ENCODE data around the gene RAB3IP. TPM values are rescaled to one million over a fixed set of nuclear protein-coding genes. Genes with fewer than 3 reads are reported as not detected.
"Not testable (repeated sequence)": the region's sequence is repeated elsewhere in the genome, so short reads cannot be mapped to it uniquely, and the experiment has no call there.

The RAB3IP gene
- total and polyA plus RNA-seq, 7 experiments from 2014 or later, result 23.5 to 34.0 (median 25.8) TPM

GRCh38 chr12:69853176-69853961 is 114.7 kb downstream of the RAB3IP start:
- H3K9me3 Mint-ChIP-seq, result peaks cover 0 to 32% (median 12%) of the 10 kb centered on the region in 11 donors
- intact Hi-C loops (cut with micrococcal nuclease); ATAC-seq: not testable (repeated sequence)

GRCh38 chr12:69866698-69867097 is 128.0 kb downstream of the RAB3IP start:
- H3K4me3 ChIP-seq (ENCODE audit: low read length), result no peak overlapping the region
- H3K4me3 Mint-ChIP-seq, result no peak overlapping the region
- H3K27ac ChIP-seq (ENCODE audit: low read depth, low read length), result no peak overlapping the region
- H3K36me3 ChIP-seq (ENCODE audit: control insufficient read depth in 2 of 3, insufficient read depth in 3 of 3, low read length in 3 of 3), result no peaks in the 10 kb centered on the region
- CTCF ChIA-PET, result no interaction called here
- H3K4me1 Mint-ChIP-seq, result no peaks in the 10 kb centered on the region
- no peaks in the 10 kb centered on the region for H3K36me3 Mint-ChIP-seq
- no peak overlapping the region for H3K27ac Mint-ChIP-seq
- intact Hi-C loops (cut with micrococcal nuclease), result no loop called here
- peaks cover 0 to 56% (median 35%) of the 10 kb centered on the region in 5 donors for H3K27me3 Mint-ChIP-seq
- H3K9me3 Mint-ChIP-seq, result peaks cover 0 to 4% (median 0%) of the 10 kb centered on the region in 11 donors
- DNase-seq (no peak), ATAC-seq (no peak)
- POLR2A ChIA-PET, result no interaction called here
- H3K9me3 ChIP-seq (ENCODE audit: control insufficient read depth in 2 of 3, low read length in 3 of 3), result no peaks in the 10 kb centered on the region
- no peaks in the 10 kb centered on the region for H3K27me3 ChIP-seq (ENCODE audit: control insufficient read depth in 2 of 2, insufficient read depth in 2 of 2, low read length in 2 of 2)
- H3K4me1 ChIP-seq (ENCODE audit: control insufficient read depth in 2 of 2, insufficient read depth in 2 of 2, low read length in 2 of 2), result no peaks in the 10 kb centered on the region

More at GRCh38 chr12:69853176-69853961, 114.7 kb downstream of the RAB3IP start:
- H3K4me1 ChIP-seq (ENCODE audit: control insufficient read depth in 2 of 2, insufficient read depth in 2 of 2, low read length in 2 of 2); DNase-seq; H3K4me1 Mint-ChIP-seq; H3K36me3 ChIP-seq (ENCODE audit: control insufficient read depth in 2 of 3, insufficient read depth in 3 of 3, low read length in 3 of 3); H3K36me3 Mint-ChIP-seq; H3K27ac ChIP-seq (ENCODE audit: low read depth, low read length); H3K4me3 ChIP-seq (ENCODE audit: low read length); H3K9me3 ChIP-seq (ENCODE audit: control insufficient read depth in 2 of 3, low read length in 3 of 3); POLR2A ChIA-PET; CTCF ChIA-PET; H3K4me3 Mint-ChIP-seq; H3K27me3 ChIP-seq (ENCODE audit: control insufficient read depth in 2 of 2, insufficient read depth in 2 of 2, low read length in 2 of 2); H3K27ac Mint-ChIP-seq: not testable (repeated sequence)
- peaks cover 2 to 23% (median 6%) of the 10 kb centered on the region in 5 donors for H3K27me3 Mint-ChIP-seq

GRCh38 chr12:69868695-69869094 is 130.0 kb downstream of the RAB3IP start:
- H3K27ac Mint-ChIP-seq, result no peak overlapping the region
- ATAC-seq, result no peak
- Histone ChIP-seq H3K4me3 (ENCODE audit: low read length) (no peak overlapping the region), H3K27ac (ENCODE audit: low read depth, low read length) (no peak overlapping the region), H3K36me3 (ENCODE audit: control insufficient read depth in 2 of 3, insufficient read depth in 3 of 3, low read length in 3 of 3) (no peaks in the 10 kb centered on the region), H3K27me3 (ENCODE audit: control insufficient read depth in 2 of 2, insufficient read depth in 2 of 2, low read length in 2 of 2) (no peaks in the 10 kb centered on the region), H3K4me1 (ENCODE audit: control insufficient read depth in 2 of 2, insufficient read depth in 2 of 2, low read length in 2 of 2) (no peaks in the 10 kb centered on the region), H3K9me3 (ENCODE audit: control insufficient read depth in 2 of 3, low read length in 3 of 3) (no peaks in the 10 kb centered on the region)
- peaks cover 0 to 2% (median 0%) of the 10 kb centered on the region in 7 donors for H3K4me1 Mint-ChIP-seq
- ChIA-PET CTCF (no interaction called here), POLR2A (no interaction called here)
- intact Hi-C loops (cut with micrococcal nuclease), result no loop called here
- H3K36me3 Mint-ChIP-seq, result no peaks in the 10 kb centered on the region
- peaks cover 0 to 56% (median 44%) of the 10 kb centered on the region in 5 donors for H3K27me3 Mint-ChIP-seq
- no peak for DNase-seq
- no peak overlapping the region for H3K4me3 Mint-ChIP-seq
- H3K9me3 Mint-ChIP-seq, result peaks cover 0 to 4% (median 0%) of the 10 kb centered on the region in 11 donors

GRCh38 chr12:69872804-69873203 is 134.1 kb downstream of the RAB3IP start:
- Histone ChIP-seq H3K27ac (ENCODE audit: low read depth, low read length) (no peak overlapping the region), H3K4me1 (ENCODE audit: control insufficient read depth in 2 of 2, insufficient read depth in 2 of 2, low read length in 2 of 2) (no peaks in the 10 kb centered on the region), H3K36me3 (ENCODE audit: control insufficient read depth in 2 of 3, insufficient read depth in 3 of 3, low read length in 3 of 3) (no peaks in the 10 kb centered on the region), H3K27me3 (ENCODE audit: control insufficient read depth in 2 of 2, insufficient read depth in 2 of 2, low read length in 2 of 2) (no peaks in the 10 kb centered on the region), H3K9me3 (ENCODE audit: control insufficient read depth in 2 of 3, low read length in 3 of 3) (no peaks in the 10 kb centered on the region), H3K4me3 (ENCODE audit: low read length) (no peak overlapping the region)
- ChIA-PET POLR2A (no interaction called here), CTCF (interaction anchor here (0.6 kb wide), 1 partner anchor 1006 kb away, joined by 3 read pairs; no protein-coding TSS in a partner anchor)
- ATAC-seq (no peak), DNase-seq (no peak)
- peaks cover 8 to 39% (median 22%) of the 10 kb centered on the region in 5 donors for H3K27me3 Mint-ChIP-seq
- peaks cover 0 to 3% (median 0%) of the 10 kb centered on the region in 11 donors for H3K9me3 Mint-ChIP-seq
- intact Hi-C loops (cut with micrococcal nuclease), result no loop called here
- no peak overlapping the region for H3K4me3 Mint-ChIP-seq
- no peaks in the 10 kb centered on the region for H3K36me3 Mint-ChIP-seq
- H3K27ac Mint-ChIP-seq, result no peak overlapping the region
- H3K4me1 Mint-ChIP-seq, result peaks cover 0 to 2% (median 0%) of the 10 kb centered on the region in 7 donors

Other genes starting within 250 kb of the RAB3IP start
- gene CCT2, start 153.4 kb upstream of the RAB3IP start, total RNA-seq, result 100 to 1,000 TPM; 106 to 200 (median 157) TPM
- gene CCT2, start 153.4 kb upstream of the RAB3IP start, polyA plus RNA-seq, result 100 to 1,000 TPM; 140 to 156 TPM
- gene LRRC10, start 128.0 kb upstream of the RAB3IP start, total RNA-seq, result not detected
- gene LRRC10, start 128.0 kb upstream of the RAB3IP start, polyA plus RNA-seq, result not detected
- gene BEST3, start 39.6 kb upstream of the RAB3IP start, total RNA-seq, result not detected
- not detected for gene BEST3, start 39.6 kb upstream of the RAB3IP start, polyA plus RNA-seq
- under 1 TPM in 1 of 5 experiments, not detected in 4; 0.24 TPM for gene MYRFL, start 86.4 kb downstream of the RAB3IP start, total RNA-seq
- not detected for gene MYRFL, start 86.4 kb downstream of the RAB3IP start, polyA plus RNA-seq